CD8-positive, alpha-beta memory T cell (primary cell): ENCODE measurements around the gene ADIPOQ. TPM values are rescaled to one million over a fixed set of nuclear protein-coding genes. Genes with fewer than 3 reads are reported as not detected.
A peak's percentile ranks its signal among the peaks of the same experiment; 100 is the strongest.
"Not testable (repeated sequence)": the region's sequence is repeated elsewhere in the genome, so short reads cannot be mapped to it uniquely, and the experiment has no call there.

Experiments
- CTCF ChIA-PET: fragments of 350-600 bp; sonication (Branson Sonifier 250); formaldehyde crosslinking; loops from one replicate; lab custom pipeline; 2021; ENCODE audit warnings: antibody characterized with exemption; lab: Charles Lee
- POLR2A ChIA-PET: fragments of 350-600 bp; sonication (Branson Sonifier 250); formaldehyde crosslinking; loops from one replicate; lab custom pipeline; 2021; ENCODE audit warnings: antibody characterized with exemption; lab: Charles Lee
- DNase-seq, 5 donors: peaks; one replicate each; pipeline versions ENCODE4 v3.0.0 to v3.0.0-alpha.2; 2020 to 2022; ENCODE audit warnings: mixed read lengths in 1 of 5
- H3K27ac ChIP-seq: one replicate; pipeline ENCODE4 v1.7.0; 2013; ENCODE audit warnings: low read depth, mild to moderate bottlenecking, low read length, moderate library complexity
- H3K27me3 ChIP-seq: 2 replicates; pipeline ENCODE4 v1.7.0; 2013; ENCODE audit warnings: low read length, mild to moderate bottlenecking; ENCODE audit not compliant: insufficient read depth, poor library complexity, severe bottlenecking
- H3K36me3 ChIP-seq: 2 replicates; pipeline ENCODE4 v1.7.0; 2013; ENCODE audit warnings: mild to moderate bottlenecking, low read length, moderate library complexity; ENCODE audit not compliant: insufficient read depth
- H3K4me1 ChIP-seq: 2 replicates; pipeline ENCODE4 v1.7.0; 2013; ENCODE audit warnings: mild to moderate bottlenecking, low read length, moderate library complexity; ENCODE audit not compliant: insufficient read depth
- H3K4me3 ChIP-seq: 2 replicates; pipeline ENCODE4 v1.7.0; 2013; ENCODE audit warnings: mild to moderate bottlenecking, low read length
- H3K9me3 ChIP-seq: 2 replicates; pipeline ENCODE4 v1.7.0; 2013; ENCODE audit warnings: mild to moderate bottlenecking, low read length
- H3K27ac Mint-ChIP-seq, 8 donors: one replicate each; pipeline ENCODE4 v1.8.0; 2020 to 2021; ENCODE audit warnings: mixed read lengths in 8 of 8, mild to moderate bottlenecking in 6 of 8, inconsistent platforms in 3 of 8, moderate library complexity in 3 of 8
- H3K27me3 Mint-ChIP-seq, 2 donors: one replicate each; pipeline ENCODE4 v1.8.0; 2020 to 2021; ENCODE audit warnings: mixed read lengths in 2 of 2, mild to moderate bottlenecking in 1 of 2, moderate library complexity in 1 of 2
- H3K36me3 Mint-ChIP-seq, 3 donors: one replicate each; pipeline ENCODE4 v1.8.0; 2020 to 2021; ENCODE audit warnings: mixed read lengths in 3 of 3, inconsistent platforms in 1 of 3, mild to moderate bottlenecking in 1 of 3
- H3K4me1 Mint-ChIP-seq, 3 donors: one replicate each; pipeline ENCODE4 v1.8.0; 2020 to 2021; ENCODE audit warnings: mixed read lengths in 3 of 3, inconsistent platforms in 1 of 3, mild to moderate bottlenecking in 1 of 3
- H3K4me3 Mint-ChIP-seq, 7 donors: one replicate each; pipeline ENCODE4 v1.8.0; 2020 to 2021; ENCODE audit warnings: mixed read lengths in 7 of 7, mild to moderate bottlenecking in 6 of 7, moderate library complexity in 4 of 7, inconsistent platforms in 2 of 7
- H3K9me3 Mint-ChIP-seq, 5 donors: one replicate each; pipeline ENCODE4 v1.8.0; 2020 to 2022; ENCODE audit warnings: mixed read lengths in 5 of 5, mild to moderate bottlenecking in 3 of 5, moderate library complexity in 2 of 5, inconsistent platforms in 1 of 5
- polyA plus RNA-seq: library from polyadenylated mRNA; unstranded; fragments of 300-500 nt; fragmentation: Illumina TruSeq; gene quantifications from one replicate; pipeline ENCODE4 v1.2.3, GENCODE V29; 2021
- total RNA-seq, 2 experiments: library from RNA; stranded (reverse); gene quantifications; one replicate each; pipeline ENCODE4 v1.2.3, GENCODE V29; 2021

Gene ADIPOQ
- total RNA-seq (not detected), polyA plus RNA-seq (not detected)

- no peaks in the 10 kb centered on the region for H3K4me1 ChIP-seq
- ChIA-PET CTCF (no interaction called here), POLR2A (no interaction called here)
- H3K27ac Mint-ChIP-seq, result no peak within 1 kb of the TSS
- H3K9me3 Mint-ChIP-seq, result no peaks in the 10 kb centered on the region
- H3K36me3 ChIP-seq, result no peaks in the 10 kb centered on the region
- peaks cover 13 to 19% of the 10 kb centered on the region in 2 donors for H3K27me3 Mint-ChIP-seq
- no peak within 1 kb of the TSS for H3K4me3 Mint-ChIP-seq
- no peak for DNase-seq
- H3K4me1 Mint-ChIP-seq, result no peaks in the 10 kb centered on the region
- no peak within 1 kb of the TSS for H3K27ac ChIP-seq
- H3K4me3 ChIP-seq, result no peak within 1 kb of the TSS
- no peaks in the 10 kb centered on the region for H3K9me3 ChIP-seq
- no peaks in the 10 kb centered on the region for H3K36me3 Mint-ChIP-seq
- H3K27me3 ChIP-seq, result no peaks in the 10 kb centered on the region
These were observed at the start of gene ADIPOQ for GRCh38 chr3:186842426-186843038. Gene ADIPOQ (plus strand): TSS chr3:186842710. CDS start chr3:186853059, 10,349 bp downstream.

- DNase-seq, result no peak
- H3K36me3 Mint-ChIP-seq, result peaks cover 4 to 70% (median 13%) of the 10 kb centered on the region in 3 donors
- Histone ChIP-seq H3K4me1 (no peaks in the 10 kb centered on the region), H3K27ac (no peak overlapping the region), H3K9me3 (no peaks in the 10 kb centered on the region), H3K27me3 (no peaks in the 10 kb centered on the region), H3K36me3 (peaks cover 15% of the 10 kb centered on the region), H3K4me3 (no peak overlapping the region)
- ChIA-PET POLR2A (interaction anchor here (1.6 to 2.0 kb wide), 2 partner anchors 13 to 15 kb away, joined by 5 to 12 read pairs; partner anchors contain the start of gene EIF4A2), CTCF (interaction anchor here (0.9 to 1.3 kb wide), 3 partner anchors 10 to 183 kb away, joined by 3 to 5 read pairs (median 4); no protein-coding TSS in a partner anchor)
- no peak overlapping the region for H3K4me3 Mint-ChIP-seq
- H3K27me3 Mint-ChIP-seq, result no peaks in the 10 kb centered on the region
- no peaks in the 10 kb centered on the region for H3K9me3 Mint-ChIP-seq
- H3K27ac Mint-ChIP-seq, result peak overlapping the region in 4 of 8 donors; percentile 2 to 43 (median 22)
- peaks cover 16 to 27% (median 20%) of the 10 kb centered on the region in 3 donors for H3K4me1 Mint-ChIP-seq
These were observed 44.2 kb upstream of the ADIPOQ start for GRCh38 chr3:186798239-186798874.

GRCh38 chr3:186800285-186800684 lies 42.2 kb upstream of the ADIPOQ start:
- Mint-ChIP-seq H3K27me3 (no peaks in the 10 kb centered on the region), H3K4me1 (peaks cover 16 to 37% (median 29%) of the 10 kb centered on the region in 3 donors), H3K4me3 (no peak overlapping the region), H3K36me3 (peaks cover 4 to 59% (median 12%) of the 10 kb centered on the region in 3 donors), H3K9me3 (no peaks in the 10 kb centered on the region), H3K27ac (peak overlapping the region in 2 of 8 donors; percentile 48 to 73)
- Histone ChIP-seq H3K27me3 (no peaks in the 10 kb centered on the region), H3K9me3 (no peaks in the 10 kb centered on the region), H3K36me3 (peaks cover 15% of the 10 kb centered on the region), H3K27ac (no peak overlapping the region), H3K4me3 (no peak overlapping the region), H3K4me1 (peaks cover 8% of the 10 kb centered on the region)
- no peak for DNase-seq
- POLR2A ChIA-PET, result interaction anchor here (0.7 kb wide), 1 partner anchor 862 kb away, joined by 3 read pairs; the partner anchor contains the start of gene TRA2B
- CTCF ChIA-PET, result interaction anchor here (1.0 kb wide), 1 partner anchor 28 kb away, joined by 3 read pairs; no protein-coding TSS in a partner anchor

- ChIA-PET CTCF (no interaction called here), POLR2A (no interaction called here)
- DNase-seq, result no peak
- Histone ChIP-seq H3K27me3 (no peaks in the 10 kb centered on the region), H3K36me3 (peaks cover 11% of the 10 kb centered on the region), H3K27ac (no peak overlapping the region), H3K9me3 (no peaks in the 10 kb centered on the region), H3K4me3 (no peak overlapping the region), H3K4me1 (peaks cover 24% of the 10 kb centered on the region)
- H3K9me3 Mint-ChIP-seq, result no peaks in the 10 kb centered on the region
- H3K4me3 Mint-ChIP-seq, result peak overlapping the region in 1 of 7 donors; percentile 54
- no peaks in the 10 kb centered on the region for H3K27me3 Mint-ChIP-seq
- peaks cover 29 to 57% (median 50%) of the 10 kb centered on the region in 3 donors for H3K4me1 Mint-ChIP-seq
- peaks cover 4 to 48% (median 6%) of the 10 kb centered on the region in 3 donors for H3K36me3 Mint-ChIP-seq
- H3K27ac Mint-ChIP-seq, result peak overlapping the region in 2 of 8 donors; percentile 27 to 65
These were observed 39.8 kb upstream of the ADIPOQ start for GRCh38 chr3:186802701-186803100.

GRCh38 chr3:186803447-186803846 lies 39.1 kb upstream of the ADIPOQ start:
- H3K27me3 ChIP-seq, H3K4me3 Mint-ChIP-seq, CTCF ChIA-PET, H3K27ac ChIP-seq, H3K9me3 ChIP-seq, POLR2A ChIA-PET, H3K9me3 Mint-ChIP-seq, H3K36me3 ChIP-seq, H3K27me3 Mint-ChIP-seq, DNase-seq, H3K4me3 ChIP-seq: not testable (repeated sequence)
- Mint-ChIP-seq H3K36me3 (peaks cover 4 to 43% (median 5%) of the 10 kb centered on the region in 3 donors), H3K4me1 (peaks cover 27 to 52% (median 47%) of the 10 kb centered on the region in 3 donors), H3K27ac (peak overlapping the region in 1 of 8 donors; percentile 70)
- H3K4me1 ChIP-seq, result peaks cover 25% of the 10 kb centered on the region

- Histone ChIP-seq H3K4me1 (peaks cover 25% of the 10 kb centered on the region), H3K4me3 (peak within 1 kb of the TSS; percentile 97), H3K27me3 (no peaks in the 10 kb centered on the region), H3K36me3 (no peaks in the 10 kb centered on the region), H3K9me3 (no peaks in the 10 kb centered on the region), H3K27ac (peak within 1 kb of the TSS; percentile 84)
- Mint-ChIP-seq H3K36me3 (peaks cover 3 to 19% (median 4%) of the 10 kb centered on the region in 3 donors), H3K9me3 (no peaks in the 10 kb centered on the region), H3K27ac (peak within 1 kb of the TSS; percentile 93 to 97 (median 96)), H3K27me3 (no peaks in the 10 kb centered on the region), H3K4me3 (peak within 1 kb of the TSS; percentile 93 to 98 (median 96)), H3K4me1 (peaks cover 13 to 34% (median 32%) of the 10 kb centered on the region in 3 donors)
- POLR2A ChIA-PET, result interaction anchor here (0.5 to 4.9 kb wide), 6 partner anchors 17 to 239 kb away, joined by 3 to 48 read pairs (median 4); partner anchors contain the start of gene EIF4A2
- peak; percentile 77 to 87 (median 80) for DNase-seq
- CTCF ChIA-PET, result interaction anchor here (0.9 to 1.4 kb wide), 7 partner anchors 15 to 190 kb away, joined by 3 to 5 read pairs (median 4); partner anchors contain the start of gene EIF4A2
These were observed 36.1 kb upstream of the ADIPOQ start, which contains the start of gene RFC4 for GRCh38 chr3:186806089-186807055. Gene RFC4 (minus strand): TSS chr3:186806482. CDS start chr3:186804713, 1,769 bp downstream.

- Histone ChIP-seq H3K9me3 (no peaks in the 10 kb centered on the region), H3K27ac (peak overlapping the region; percentile 84), H3K4me1 (peaks cover 25% of the 10 kb centered on the region), H3K4me3 (peak overlapping the region; percentile 97), H3K27me3 (no peaks in the 10 kb centered on the region), H3K36me3 (no peaks in the 10 kb centered on the region)
- Mint-ChIP-seq H3K9me3 (no peaks in the 10 kb centered on the region), H3K27me3 (no peaks in the 10 kb centered on the region), H3K27ac (peak overlapping the region; percentile 93 to 97 (median 96)), H3K36me3 (peaks cover 3 to 18% (median 4%) of the 10 kb centered on the region in 3 donors), H3K4me1 (peaks cover 13 to 34% (median 32%) of the 10 kb centered on the region in 3 donors), H3K4me3 (peak overlapping the region; percentile 93 to 98 (median 96))
- no peak for DNase-seq
- CTCF ChIA-PET, result interaction anchor here (0.9 to 1.4 kb wide), 5 partner anchors 15 to 190 kb away, joined by 3 to 5 read pairs (median 4); partner anchors contain the start of gene EIF4A2
- POLR2A ChIA-PET, result interaction anchor here (0.5 to 4.9 kb wide), 3 partner anchors 18 to 239 kb away, joined by 3 to 48 read pairs (median 9); partner anchors contain the start of gene EIF4A2
These were observed 35.3 kb upstream of the ADIPOQ start for GRCh38 chr3:186807231-186807630.
